ENCODE data around the gene DNAJB11.
"Not testable (repeated sequence)": the region's sequence is repeated elsewhere in the genome, so short reads cannot be mapped to it uniquely, and the experiment has no call there.

Gene DNAJB11

GRCh38 chr3:186552408-186553031 is 18.0 kb upstream of the DNAJB11 start:
- no peak for DNase-seq

GRCh38 chr3:186564586-186564985 is 5.9 kb upstream of the DNAJB11 start:
- DNase-seq: no peak

- no peak for DNase-seq
Observed at GRCh38 chr3:186566772-186567071, 3.8 kb upstream of the DNAJB11 start.

- peak; percentile 94 to 97 for DNase-seq
Observed at GRCh38 chr3:186567072-186567921, 3.2 kb upstream of the DNAJB11 start, which contains the start of gene TBCCD1. TSS of gene TBCCD1 (minus strand) at chr3:186567339. CDS start at chr3:186564329, 3,010 bp downstream.

- DNase-seq: not testable (repeated sequence)
Observed at GRCh38 chr3:186569361-186569760, 1.2 kb upstream of the DNAJB11 start.

GRCh38 chr3:186569779-186570095 is 783 bp upstream of the DNAJB11 start:
- no peak for DNase-seq

GRCh38 chr3:186570941-186571643 is 572 bp downstream of the DNAJB11 start:
- no peak for DNase-seq

GRCh38 chr3:186571644-186572013 is 1.1 kb downstream of the DNAJB11 start:
- DNase-seq: no peak

- DNase-seq: no peak
Observed at GRCh38 chr3:186577521-186577920, 7.0 kb downstream of the DNAJB11 start.

GRCh38 chr3:186580785-186581184 is 10.3 kb downstream of the DNAJB11 start:
- no peak for DNase-seq

GRCh38 chr3:186582541-186582940 is 12.0 kb downstream of the DNAJB11 start:
- DNase-seq: no peak

- DNase-seq: no peak
Observed at GRCh38 chr3:186583831-186584230, 13.3 kb downstream of the DNAJB11 start.

GRCh38 chr3:186586245-186586644 is 15.7 kb downstream of the DNAJB11 start:
- DNase-seq: not testable (repeated sequence)

GRCh38 chr3:186587183-186587582 is 16.7 kb downstream of the DNAJB11 start:
- DNase-seq: no peak

GRCh38 chr3:186588632-186589031 is 18.1 kb downstream of the DNAJB11 start:
- DNase-seq: no peak

GRCh38 chr3:186589121-186589520 is 18.6 kb downstream of the DNAJB11 start:
- DNase-seq: no peak

- no peak for DNase-seq
Observed at GRCh38 chr3:186589856-186590579, 19.5 kb downstream of the DNAJB11 start.

GRCh38 chr3:186590580-186591295 is 20.2 kb downstream of the DNAJB11 start:
- DNase-seq: no peak

GRCh38 chr3:186592682-186593081 is 22.2 kb downstream of the DNAJB11 start:
- DNase-seq: no peak

- DNase-seq: no peak
Observed at GRCh38 chr3:186593862-186594261, 23.3 kb downstream of the DNAJB11 start.

GRCh38 chr3:186594591-186595113 is 24.1 kb downstream of the DNAJB11 start:
- DNase-seq: no peak

- no peak for DNase-seq
Observed at GRCh38 chr3:186596568-186597287, 26.2 kb downstream of the DNAJB11 start.

Measured in stimulated activated CD4-positive, alpha-beta T cell treated with anti-CD3 and anti-CD28 coated beads, Interleukin-2, amount 100 ng/mL, for 24 hours (primary cell).